HG02759 (cell line): ENCODE results near the gene TSACC.

ENCODE experiments used
- ATAC-seq: cut with Tn5 transposase; IDR thresholded peaks from one replicate; pipeline ENCODE4 v1.9.1; 2021; ENCODE audit warnings: mild to moderate bottlenecking, moderate library complexity; ENCODE audit not compliant: unreplicated experiment

The TSACC gene

DNA sequence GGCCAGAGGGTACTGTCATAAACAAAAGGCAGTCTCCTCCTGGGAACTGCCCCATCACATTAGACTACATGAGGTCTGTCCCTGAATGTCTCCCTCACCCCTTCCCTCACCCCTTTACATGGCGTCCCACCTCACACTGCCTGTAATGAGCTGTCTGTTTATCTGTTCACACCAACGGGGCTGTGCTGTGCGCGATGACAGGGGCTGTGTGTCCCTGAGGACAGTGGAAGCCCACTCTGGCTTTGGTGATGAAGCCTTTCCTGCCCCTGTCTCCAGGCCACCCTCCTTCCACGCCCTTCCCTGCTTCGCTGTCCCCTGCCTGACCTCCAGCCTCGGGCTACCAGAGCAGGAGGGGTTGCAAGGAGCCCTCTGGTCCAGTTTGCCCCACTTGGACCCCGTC is 53.4 kb downstream of the TSACC start:
- ATAC-seq = no peak

DNA sequence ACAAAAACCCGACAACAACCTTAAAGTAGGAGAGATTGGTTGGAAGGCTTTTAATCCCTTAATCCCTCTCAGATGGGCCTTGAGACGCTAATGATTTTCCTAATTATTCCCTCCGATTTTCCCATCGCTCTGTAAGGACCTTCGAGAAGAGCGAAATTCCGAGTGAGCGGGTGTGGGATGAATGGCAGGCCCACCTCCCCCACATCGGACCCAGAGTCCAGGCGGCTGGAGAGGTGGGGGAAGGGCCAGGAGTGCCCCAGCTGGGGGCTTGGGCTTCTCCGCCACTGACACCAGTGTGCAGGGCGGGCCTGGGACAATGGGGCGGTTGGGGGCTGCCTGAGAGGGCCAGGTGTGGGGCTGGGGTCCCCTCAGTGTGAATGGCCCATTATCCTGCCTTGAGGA is 54.1 kb downstream of the TSACC start:
- ATAC-seq = no peak

DNA sequence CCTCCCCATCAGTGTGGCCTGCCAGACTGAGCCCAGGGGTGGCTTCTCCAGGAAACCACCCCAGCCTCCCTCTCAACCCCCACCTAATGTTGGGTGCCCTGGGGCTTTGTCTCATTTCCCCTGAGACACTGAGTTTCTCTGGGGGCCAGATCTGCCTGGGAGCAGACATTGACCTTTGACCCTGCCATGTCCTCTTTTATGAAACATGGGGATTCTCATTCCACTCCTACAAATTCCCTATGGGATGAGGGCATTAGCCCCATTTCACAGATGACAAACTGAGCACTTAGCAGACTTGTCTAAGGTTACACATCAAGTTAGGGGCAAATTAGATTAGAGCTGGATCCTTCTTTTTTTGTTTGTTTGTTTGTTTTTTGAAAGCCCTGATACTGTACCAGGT is 54.8 kb downstream of the TSACC start:
- no peak for ATAC-seq

DNA sequence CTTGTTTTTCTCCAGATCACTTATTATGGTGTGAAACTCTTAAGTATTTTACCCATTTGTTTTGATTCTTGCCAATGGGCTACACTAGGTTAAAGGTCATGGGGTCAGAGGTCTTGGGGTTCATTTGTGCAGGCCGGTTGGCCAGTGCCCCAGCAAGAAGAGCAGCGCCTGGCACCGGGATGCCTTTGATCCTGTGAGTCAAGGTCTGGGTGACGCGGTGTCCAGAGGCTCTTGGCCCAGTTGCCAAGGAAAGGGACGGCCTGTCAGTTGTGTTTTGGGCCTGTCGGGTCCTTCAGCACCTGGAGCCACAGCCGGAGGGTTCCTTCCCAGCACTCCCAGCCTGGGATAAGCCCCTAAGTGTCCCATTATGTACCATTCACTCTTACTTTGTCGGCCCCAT is 55.8 kb downstream of the TSACC start:
- ATAC-seq = no peak

DNA sequence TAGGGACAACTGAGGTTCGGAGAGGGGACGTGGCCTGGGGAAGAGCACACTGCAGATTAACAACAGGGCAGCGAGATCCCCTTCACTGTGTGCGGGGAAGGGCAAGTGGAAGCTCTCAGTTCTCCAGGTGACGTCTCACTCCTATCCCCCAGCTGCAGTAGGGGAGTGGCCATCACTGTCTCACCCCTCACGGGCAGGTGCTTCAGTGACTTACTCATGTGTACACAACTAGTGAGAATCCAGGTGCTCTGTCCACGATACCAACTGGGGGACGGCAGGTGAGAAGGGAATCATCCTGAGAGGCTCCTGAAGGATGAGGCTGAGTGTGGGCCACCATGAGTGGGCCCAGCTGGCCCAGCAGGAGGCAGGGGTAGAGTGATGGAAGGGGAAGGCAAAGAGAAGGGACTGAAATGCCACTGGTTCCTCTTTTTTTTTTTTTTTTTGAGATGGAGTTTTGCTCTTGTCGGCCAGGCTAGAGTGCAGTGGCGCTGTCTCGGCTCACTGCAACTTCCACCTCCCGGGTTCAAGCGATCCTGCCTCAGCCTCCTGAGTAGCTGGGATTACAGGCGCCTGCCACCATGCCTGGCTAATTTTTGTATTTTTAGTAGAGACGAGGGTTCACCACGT is 56.6 kb downstream of the TSACC start:
- no peak for ATAC-seq
